GM20431 (cell line): ENCODE measurements around the gene ZNF20.
"Not testable (repeated sequence)": the region's sequence is repeated elsewhere in the genome, so short reads cannot be mapped to it uniquely, and the experiment has no call there.

Experiments
- in situ Hi-C: fragments of 300-500 bp; cut with MseI, MboI; formaldehyde crosslinking; loops from one replicate; pipeline ENCODE4 v1.15.0; 2020; ENCODE audit warnings: low sequenced_read_pairs; ENCODE audit not compliant: unreplicated experiment

Gene ZNF20

DNA sequence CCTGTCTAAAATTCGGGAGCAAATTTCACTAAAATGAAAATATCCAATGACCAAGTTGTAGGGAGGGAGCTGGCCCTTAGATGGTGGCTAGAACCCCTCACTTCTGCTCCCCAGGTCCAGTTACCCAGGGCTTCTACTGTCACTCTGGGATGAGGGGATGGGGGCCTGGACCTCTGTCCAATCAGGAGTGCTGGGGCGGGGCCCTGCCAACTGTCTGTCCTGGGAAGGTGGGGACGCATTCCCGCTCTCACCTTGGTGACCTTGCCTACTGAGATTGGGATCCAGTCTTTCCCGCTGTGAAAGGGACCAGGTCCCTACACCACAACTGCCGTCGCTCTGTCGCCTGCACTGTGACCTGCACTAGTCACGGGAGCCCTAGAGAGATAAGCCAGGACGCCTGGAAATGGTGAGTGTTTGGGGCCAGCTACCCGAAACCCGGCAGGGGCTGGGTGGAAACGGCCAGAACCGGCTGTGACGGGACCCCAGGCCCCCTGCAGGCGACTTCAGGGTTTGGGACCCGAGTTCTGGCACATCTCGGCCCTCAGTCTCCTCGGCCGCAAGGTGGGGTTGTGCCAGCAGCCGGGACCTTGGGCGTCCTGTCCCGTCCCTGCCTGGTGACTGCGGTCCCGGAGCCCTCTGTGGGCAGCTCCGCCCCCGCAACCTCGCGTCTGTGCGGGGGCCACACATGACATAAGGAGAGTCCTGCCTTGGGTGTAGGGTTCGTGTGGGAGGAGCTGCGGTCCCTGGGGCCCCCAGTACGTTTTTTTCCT lies 22.8 kb downstream of the ZNF20 start:
- in situ Hi-C loops = no loop called here

DNA sequence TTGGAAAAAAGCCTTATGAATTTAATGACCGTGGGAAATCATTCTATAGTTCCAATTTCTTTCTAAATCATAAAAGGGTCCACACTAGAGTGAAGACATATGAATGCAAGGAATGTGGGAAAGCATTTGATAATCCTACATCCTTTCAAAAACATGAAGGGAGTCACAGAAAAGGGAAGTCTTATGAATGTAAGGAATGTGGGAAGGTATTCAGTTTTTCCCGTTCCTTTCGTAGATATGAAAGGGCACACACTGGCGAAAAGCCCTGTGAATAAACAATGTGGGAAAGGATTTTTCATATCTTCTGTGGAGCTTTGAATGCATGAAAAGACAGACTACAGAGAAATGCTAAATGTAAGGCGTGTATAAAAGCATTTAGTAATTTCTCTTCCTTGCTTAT lies 27.0 kb downstream of the ZNF20 start:
- in situ Hi-C loops = no loop called here

DNA sequence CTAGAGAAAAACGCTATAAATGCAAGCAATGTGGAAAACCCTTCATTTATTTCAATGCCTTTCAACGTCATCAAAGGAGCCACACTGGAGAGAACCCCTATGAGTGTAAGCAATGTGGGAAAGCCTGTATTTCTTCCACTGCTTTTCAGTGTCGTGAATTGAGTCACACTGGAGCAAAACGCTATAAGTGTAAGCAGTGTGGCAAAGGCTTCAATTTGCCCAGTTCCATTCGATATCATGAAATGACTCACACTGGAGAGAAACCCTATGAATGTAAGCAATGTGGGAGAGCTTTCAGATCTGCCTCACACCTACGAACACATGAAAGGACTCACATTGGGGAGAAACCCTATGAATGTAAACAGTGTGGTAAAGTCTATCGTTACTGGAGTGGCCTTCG lies 27.4 kb downstream of the ZNF20 start:
- in situ Hi-C loops = no loop called here

DNA sequence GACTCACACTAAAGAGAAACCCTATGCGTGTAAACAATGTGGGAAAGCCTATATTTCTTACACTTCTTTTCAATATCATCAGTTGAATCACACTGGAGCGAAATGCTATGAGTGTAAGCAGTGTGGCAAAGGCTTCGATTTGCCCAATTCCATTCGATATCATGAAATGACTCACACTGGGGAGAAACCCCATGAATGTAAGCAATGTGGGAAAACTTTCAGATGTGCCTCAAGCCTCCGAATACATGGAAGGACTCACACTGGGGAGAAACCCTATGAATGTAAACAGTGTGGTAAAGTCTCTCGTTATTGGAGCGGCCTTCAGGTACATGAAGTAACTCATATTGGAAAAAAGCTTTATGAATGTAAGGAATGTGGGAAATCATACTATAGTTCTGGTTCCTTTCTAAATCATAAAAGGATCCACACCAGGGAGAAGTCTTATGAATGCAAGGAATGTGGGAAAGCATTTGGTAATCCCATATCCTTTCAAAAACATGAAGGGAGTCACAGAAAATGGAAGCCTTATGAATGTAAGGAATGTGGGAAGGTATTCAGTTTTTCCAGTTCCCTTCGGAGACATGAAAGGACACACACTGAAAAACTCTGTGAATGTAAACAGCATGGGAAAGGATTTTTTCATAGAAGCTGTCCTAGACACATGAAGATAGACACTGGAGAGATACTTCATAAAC lies 28.1 kb downstream of the ZNF20 start:
- in situ Hi-C loops = no loop called here

DNA sequence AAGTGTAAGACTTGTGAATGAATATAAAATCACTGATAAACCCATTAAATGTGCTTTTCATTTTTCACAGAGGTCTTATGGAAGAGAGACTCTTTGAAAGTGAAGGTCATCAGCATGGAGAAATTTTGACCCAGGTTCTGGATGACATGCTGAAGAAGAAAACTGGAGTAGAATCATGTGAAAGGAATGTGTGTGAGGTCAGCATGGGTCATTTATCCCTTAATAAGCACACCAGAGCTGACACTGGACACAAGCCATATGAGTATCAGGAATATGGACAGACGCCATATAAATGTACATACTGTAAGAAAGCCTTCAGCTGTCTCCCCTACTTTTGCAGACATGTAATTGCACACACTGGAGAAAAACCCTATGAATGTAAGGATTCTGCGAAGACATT lies 29.0 kb downstream of the ZNF20 start:
- in situ Hi-C loops = no loop called here

DNA sequence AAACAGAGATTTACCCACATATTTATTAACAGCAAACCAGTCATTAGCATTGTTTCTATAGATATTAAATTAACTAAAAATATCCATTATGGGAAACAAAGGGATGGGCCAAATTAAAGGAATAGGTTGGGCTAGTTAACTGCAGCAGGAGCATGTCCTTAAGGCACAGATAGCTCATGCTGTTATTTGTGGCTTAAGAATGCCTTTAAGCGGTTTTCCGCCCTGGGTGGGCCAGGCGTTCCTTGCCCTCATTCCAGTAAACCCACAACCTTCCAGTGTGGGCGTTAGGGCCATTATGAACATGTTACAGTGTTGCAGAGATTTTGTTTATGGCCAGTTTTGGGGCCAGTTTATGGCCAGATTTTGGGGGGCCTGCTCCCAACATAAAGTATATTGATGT lies 36.2 kb downstream of the ZNF20 start:
- in situ Hi-C loops = not testable (repeated sequence)

DNA sequence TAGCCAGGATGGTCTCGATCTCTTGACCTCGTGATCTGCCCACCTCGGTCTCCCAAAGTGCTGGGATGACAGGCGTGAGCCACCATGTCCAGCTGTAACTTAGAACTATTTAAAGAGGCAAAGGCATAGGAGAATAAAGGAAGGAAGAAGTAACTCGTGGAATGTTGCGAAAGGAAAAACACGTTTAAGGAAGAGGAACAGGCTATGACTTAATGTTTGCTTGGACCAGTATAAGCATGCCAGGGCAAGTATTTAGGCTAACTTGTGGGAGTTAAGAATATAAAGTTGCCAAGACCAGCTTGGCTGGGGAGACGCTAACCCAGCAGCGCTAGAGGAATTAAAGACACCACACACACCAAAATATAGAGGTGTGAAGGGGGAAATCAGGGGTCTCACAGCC lies 42.1 kb downstream of the ZNF20 start:
- in situ Hi-C loops = no loop called here

DNA sequence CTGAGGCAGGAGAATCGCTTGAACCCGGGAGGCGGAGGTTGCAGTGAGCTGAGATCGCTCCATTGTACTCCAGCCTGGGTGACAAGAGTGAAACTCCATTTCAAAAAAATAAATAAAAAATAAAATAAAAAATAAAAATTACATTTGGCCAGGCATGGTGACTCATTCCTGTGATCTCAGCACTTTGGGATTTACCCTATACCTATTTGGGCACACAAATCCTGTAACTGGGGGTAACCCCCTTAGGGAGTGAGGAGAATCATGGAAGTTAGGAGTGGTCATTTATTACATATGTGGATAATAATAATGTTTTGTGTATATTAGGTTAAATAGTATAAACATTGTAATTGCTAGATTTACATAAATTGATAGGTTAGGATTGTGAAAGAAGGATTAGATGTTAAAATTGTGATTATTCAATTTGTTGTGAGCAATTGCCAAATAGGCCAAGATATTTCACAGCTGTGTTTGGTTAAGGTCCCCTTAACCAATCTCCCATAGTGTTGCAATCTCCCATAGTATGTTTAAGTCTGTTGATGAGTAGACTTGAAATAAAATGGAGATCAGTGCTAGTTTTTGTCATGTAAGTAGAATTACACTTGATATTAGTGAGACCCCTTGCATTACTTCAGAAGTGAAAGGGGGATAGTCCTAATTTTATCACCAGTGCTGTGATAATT lies 44.9 kb downstream of the ZNF20 start:
- in situ Hi-C loops = no loop called here

DNA sequence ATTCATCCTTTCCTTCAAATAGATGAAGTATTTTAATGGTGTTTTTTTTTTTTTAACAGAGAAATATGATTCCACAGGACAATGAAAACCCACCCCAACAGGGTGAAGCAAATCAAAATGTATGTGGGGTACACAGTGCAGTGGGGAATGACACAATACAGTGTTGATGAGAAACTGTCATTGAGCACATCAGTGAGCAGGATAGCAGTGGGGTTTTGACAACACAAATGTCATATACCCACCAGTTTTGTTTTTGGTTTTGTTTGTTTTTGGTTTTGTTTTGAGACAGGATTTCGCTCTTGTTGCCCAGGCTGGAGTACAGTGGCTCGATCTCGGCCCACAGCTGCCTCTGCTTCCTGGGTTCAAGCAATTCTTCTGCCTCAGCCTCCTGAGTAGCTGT lies 46.4 kb downstream of the ZNF20 start:
- in situ Hi-C loops = no loop called here

DNA sequence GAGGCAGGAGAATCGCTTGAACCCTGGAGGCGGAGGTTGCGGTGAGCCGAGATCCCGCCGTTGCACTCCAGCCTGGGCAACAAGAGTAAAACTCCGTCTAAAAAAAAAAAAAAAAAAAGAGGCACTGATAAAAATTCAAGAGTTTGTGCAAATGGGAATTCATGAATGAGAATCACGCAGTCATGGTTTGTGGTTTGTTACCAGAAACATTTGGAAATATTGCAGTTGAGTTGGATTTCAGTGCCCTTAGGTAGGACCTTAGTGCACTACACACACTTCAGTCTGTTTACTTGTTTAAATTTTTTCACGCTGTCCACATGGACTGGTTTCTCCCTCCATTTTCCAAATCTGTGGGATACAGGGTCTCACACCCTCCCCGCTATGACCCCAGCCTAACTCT lies 47.2 kb downstream of the ZNF20 start:
- in situ Hi-C loops = no loop called here

DNA sequence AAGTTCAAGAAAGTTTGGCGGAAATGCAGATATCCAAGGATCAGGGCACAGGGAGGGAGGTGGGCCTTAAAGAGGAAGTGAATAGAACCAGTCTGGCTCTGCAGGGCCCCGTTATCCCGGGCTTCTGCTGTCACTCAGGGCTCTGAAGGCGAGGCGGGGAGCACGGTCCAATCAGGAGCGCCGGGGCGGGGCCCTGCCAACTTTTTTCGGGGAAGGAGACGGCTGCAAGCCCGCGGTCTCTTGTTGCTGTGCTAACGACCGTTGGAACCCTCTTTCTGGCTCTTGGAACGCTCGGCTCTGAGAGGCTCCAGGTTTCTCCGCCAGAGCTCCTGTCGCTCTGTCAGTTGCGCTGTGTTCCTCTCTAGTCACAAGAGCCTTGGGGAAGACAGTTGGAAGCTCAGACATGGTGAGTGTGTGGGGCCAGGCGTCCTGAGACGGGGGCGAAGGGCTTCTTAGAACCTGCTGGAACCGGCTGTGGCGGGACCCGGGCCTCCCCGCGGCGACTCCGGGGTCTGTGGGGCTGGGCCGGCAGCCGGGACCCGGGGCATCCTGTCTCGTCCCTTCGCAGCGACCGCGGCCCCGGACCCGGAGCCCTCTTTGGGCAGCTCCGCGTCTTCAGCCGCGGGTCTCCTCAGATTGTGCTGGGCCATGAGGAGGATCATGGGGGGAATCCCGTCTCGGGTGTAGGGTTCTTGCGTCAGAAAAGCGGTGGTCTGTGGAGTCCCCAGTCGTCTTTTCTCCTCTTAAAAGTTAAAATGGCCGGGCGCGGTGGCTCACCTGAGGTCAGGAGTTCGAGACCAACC lies 47.9 kb downstream of the ZNF20 start:
- in situ Hi-C loops = no loop called here

DNA sequence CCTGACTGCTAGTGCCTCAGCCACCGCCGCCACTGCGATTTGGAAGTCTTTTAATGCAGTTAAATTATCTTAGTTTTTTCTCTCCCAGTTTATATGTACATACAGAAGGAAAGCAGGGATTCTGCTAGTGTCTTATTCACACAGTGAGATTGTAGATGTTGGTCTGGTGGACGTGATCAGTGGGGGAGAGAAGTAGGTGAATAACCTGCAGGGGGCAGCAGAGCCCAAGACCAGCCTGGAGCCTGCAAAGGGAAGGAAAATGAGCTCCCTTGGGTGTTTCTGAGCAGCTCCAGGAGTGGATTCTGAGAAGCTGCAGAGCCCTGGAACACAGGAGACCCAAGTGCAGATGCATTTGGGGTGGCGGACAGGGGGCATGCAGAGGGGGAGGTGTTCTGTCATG lies 49.3 kb downstream of the ZNF20 start:
- in situ Hi-C loops = no loop called here

DNA sequence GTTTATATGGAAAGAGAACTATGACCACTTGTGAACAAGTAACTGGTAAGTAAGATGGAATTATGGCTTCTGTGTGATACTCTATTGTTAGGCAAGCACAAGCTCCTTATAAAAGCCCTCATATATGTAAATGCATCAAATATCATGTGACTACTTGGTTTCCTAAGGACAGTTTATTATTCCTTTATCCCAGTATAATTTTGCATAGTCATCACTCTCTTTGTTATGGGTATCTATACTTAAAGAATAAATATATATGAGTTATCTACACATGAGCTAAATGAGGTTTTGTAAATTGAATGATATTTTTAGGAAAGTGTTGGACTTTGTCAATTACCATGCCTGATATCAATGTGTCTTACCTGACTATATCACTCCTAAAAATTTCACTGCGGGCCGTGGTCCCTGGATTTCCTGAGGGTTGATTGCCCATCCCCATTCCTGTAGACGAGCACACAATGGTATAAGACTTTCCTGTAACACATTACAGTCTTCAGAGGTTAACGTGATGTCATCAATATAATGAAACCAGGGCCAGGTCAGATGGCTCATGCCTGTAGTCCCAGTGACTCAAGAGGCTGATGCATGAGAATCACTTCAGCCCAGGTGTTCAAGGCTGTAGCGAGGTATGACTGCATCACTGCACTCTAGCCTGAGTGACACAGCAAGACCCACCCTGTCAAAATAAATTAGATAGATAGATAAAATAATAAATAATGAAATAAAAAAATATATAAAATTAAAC lies 54.9 kb downstream of the ZNF20 start:
- in situ Hi-C loops = no loop called here

DNA sequence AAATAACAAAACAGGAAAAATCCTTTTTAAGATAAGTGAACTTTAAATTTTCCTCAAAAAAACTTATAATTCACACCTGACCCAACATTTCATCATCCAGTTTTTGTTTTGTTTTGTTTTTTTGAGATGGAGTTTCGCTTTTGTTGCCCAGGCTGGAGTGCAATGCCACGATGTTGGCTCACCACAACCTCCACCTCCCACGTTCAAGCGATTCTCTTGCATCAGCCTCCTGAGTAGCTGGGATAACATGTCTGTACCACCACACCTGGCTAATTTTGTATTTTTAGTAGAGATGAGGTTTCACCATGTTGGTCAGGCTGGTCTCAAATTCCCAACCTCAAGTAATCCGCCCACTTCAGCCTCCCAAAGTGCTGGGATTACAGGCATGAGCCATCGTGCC lies 56.8 kb downstream of the ZNF20 start:
- in situ Hi-C loops = not testable (repeated sequence)
